ENCODE results near the gene PRIMPOL. TPM values are rescaled to one million over a fixed set of nuclear protein-coding genes. Genes with fewer than 3 reads are reported as not detected.
"Not testable (repeated sequence)": the region's sequence is repeated elsewhere in the genome, so short reads cannot be mapped to it uniquely, and the experiment has no call there.

Gene PRIMPOL
- total RNA-seq, 3 donors from 2014 or later: 6.6 to 6.9 (median 6.7) TPM

- Mint-ChIP-seq H3K27me3 (ENCODE audit: low read depth) (no peaks in the 10 kb centered on the region), H3K4me1 (ENCODE audit: low read depth) (peaks cover 16% of the 10 kb centered on the region), H3K4me3 (no peak overlapping the region), H3K9me3 (no peaks in the 10 kb centered on the region), H3K36me3 (ENCODE audit: insufficient read depth) (peaks cover 4% of the 10 kb centered on the region)
- DNase-seq (no peak), ATAC-seq (no peak)
Observed at GRCh38 chr4:184729946-184730345, 80.4 kb downstream of the PRIMPOL start.

- H3K36me3 Mint-ChIP-seq (ENCODE audit: insufficient read depth): peaks cover 4% of the 10 kb centered on the region
- no peaks in the 10 kb centered on the region for H3K9me3 Mint-ChIP-seq
- H3K4me1 Mint-ChIP-seq (ENCODE audit: low read depth): peaks cover 16% of the 10 kb centered on the region
- no peak for DNase-seq
- H3K27me3 Mint-ChIP-seq (ENCODE audit: low read depth): no peaks in the 10 kb centered on the region
- H3K4me3 Mint-ChIP-seq: no peak overlapping the region
- no peak for ATAC-seq
Observed at GRCh38 chr4:184731056-184731455, 81.5 kb downstream of the PRIMPOL start.

DNA sequence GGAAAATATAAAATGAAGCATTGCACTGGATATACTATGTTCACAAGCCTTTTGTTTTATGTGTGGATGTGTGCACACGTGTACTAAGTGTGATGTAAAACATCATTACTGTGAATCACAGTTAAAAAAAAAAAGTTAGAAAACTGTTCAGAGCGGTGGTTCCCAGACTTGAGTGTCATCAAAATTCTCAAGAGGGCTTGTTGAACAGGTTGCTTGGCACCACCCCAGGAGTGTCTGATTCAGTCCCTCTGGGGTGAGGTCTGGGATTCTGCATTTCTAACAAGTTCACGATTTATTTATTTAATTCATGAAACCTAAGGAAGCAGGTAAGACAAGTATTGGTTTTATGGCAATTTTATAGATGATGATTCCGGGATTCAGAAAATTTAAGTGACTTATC is 82.6 kb downstream of the PRIMPOL start:
- no peak for DNase-seq
- H3K27me3 Mint-ChIP-seq (ENCODE audit: low read depth): no peaks in the 10 kb centered on the region

GRCh38 chr4:184733654-184734524 is 84.4 kb downstream of the PRIMPOL start, which contains the start of gene CENPU:
TSS of gene CENPU (minus strand) at chr4:184734096. CDS start at chr4:184734062, 34 bp downstream.
- no peaks in the 10 kb centered on the region for H3K9me3 Mint-ChIP-seq
- ATAC-seq (peak; percentile 92 to 95), DNase-seq (peak; percentile 92)
- H3K27me3 Mint-ChIP-seq (ENCODE audit: low read depth): no peaks in the 10 kb centered on the region
- H3K36me3 Mint-ChIP-seq (ENCODE audit: insufficient read depth): no peaks in the 10 kb centered on the region
- H3K4me3 Mint-ChIP-seq: peak within 1 kb of the TSS; percentile 91
- H3K4me1 Mint-ChIP-seq (ENCODE audit: low read depth): peaks cover 16% of the 10 kb centered on the region

More for the DNA sequence above, 82.6 kb downstream of the PRIMPOL start:
- Mint-ChIP-seq H3K4me1 (ENCODE audit: low read depth) (peaks cover 16% of the 10 kb centered on the region), H3K9me3 (no peaks in the 10 kb centered on the region), H3K4me3 (peak overlapping the region; percentile 91), H3K36me3 (ENCODE audit: insufficient read depth) (peaks cover 3% of the 10 kb centered on the region)
- ATAC-seq: no peak

GRCh38 chr4:184734758-184735157 is 85.2 kb downstream of the PRIMPOL start:
- Mint-ChIP-seq H3K9me3 (no peaks in the 10 kb centered on the region), H3K4me1 (ENCODE audit: low read depth) (peaks cover 20% of the 10 kb centered on the region), H3K27me3 (ENCODE audit: low read depth) (no peaks in the 10 kb centered on the region), H3K36me3 (ENCODE audit: insufficient read depth) (no peaks in the 10 kb centered on the region), H3K4me3 (peak overlapping the region; percentile 91)
- DNase-seq (no peak), ATAC-seq (no peak)

GRCh38 chr4:184739575-184739974 is 90.0 kb downstream of the PRIMPOL start:
- H3K4me1 Mint-ChIP-seq (ENCODE audit: low read depth): peaks cover 10% of the 10 kb centered on the region
- H3K36me3 Mint-ChIP-seq (ENCODE audit: insufficient read depth); H3K4me3 Mint-ChIP-seq; ATAC-seq; DNase-seq; H3K9me3 Mint-ChIP-seq; H3K27me3 Mint-ChIP-seq (ENCODE audit: low read depth): not testable (repeated sequence)

DNA sequence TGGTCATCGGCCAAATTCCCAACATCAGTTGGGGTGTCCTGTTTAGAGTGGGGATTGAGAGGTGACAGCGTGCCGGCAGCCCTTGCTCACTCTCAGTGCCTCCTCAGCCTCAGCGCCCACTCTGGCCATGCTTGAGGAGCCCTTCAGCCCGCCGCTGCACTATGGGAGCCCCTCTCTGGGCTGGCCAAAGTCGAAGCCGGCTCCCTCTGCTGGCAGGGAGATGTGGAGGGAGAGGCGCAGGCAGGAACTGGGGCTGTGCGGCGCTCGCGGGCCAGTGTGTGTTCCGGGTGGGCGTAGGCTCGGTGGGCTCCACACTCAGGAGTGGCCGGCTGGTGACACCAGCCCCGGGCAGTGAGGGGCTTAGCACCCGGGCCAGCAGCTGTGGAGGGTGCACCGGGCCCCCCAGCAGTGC is 91.4 kb downstream of the PRIMPOL start:
- H3K4me1 Mint-ChIP-seq (ENCODE audit: low read depth): peaks cover 13% of the 10 kb centered on the region
- ATAC-seq: no peak
- H3K4me3 Mint-ChIP-seq: no peak overlapping the region
- no peaks in the 10 kb centered on the region for H3K9me3 Mint-ChIP-seq
- DNase-seq: no peak
- H3K27me3 Mint-ChIP-seq (ENCODE audit: low read depth): no peaks in the 10 kb centered on the region
- no peaks in the 10 kb centered on the region for H3K36me3 Mint-ChIP-seq (ENCODE audit: insufficient read depth)

- ATAC-seq: not testable (repeated sequence)
- peaks cover 19% of the 10 kb centered on the region for H3K4me1 Mint-ChIP-seq (ENCODE audit: low read depth)
Observed at GRCh38 chr4:184741651-184742050, 92.1 kb downstream of the PRIMPOL start.

DNA sequence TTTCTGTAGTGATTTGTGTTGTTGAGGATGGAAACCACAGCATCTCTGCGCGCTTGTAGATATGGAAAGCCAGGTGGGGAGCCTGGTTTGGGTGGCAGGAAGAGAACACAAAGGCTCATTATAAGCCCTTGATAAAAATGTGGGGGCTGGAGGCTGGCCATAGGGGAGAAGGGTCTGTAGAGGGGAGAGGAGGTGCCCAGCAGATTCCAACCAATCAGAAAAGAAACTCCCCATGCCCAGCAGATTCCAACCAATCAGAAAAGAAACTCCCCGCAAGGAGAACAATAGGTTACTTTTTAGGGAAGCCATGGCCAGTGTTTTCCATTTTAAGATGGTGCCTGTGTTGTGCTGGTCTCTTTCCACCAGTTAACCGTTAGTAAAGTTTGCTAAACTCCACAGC is 94.1 kb downstream of the PRIMPOL start:
- DNase-seq (no peak), ATAC-seq (no peak)
- H3K36me3 Mint-ChIP-seq (ENCODE audit: insufficient read depth): no peaks in the 10 kb centered on the region
- no peak overlapping the region for H3K4me3 Mint-ChIP-seq
- no peaks in the 10 kb centered on the region for H3K9me3 Mint-ChIP-seq
- peaks cover 20% of the 10 kb centered on the region for H3K4me1 Mint-ChIP-seq (ENCODE audit: low read depth)
- no peaks in the 10 kb centered on the region for H3K27me3 Mint-ChIP-seq (ENCODE audit: low read depth)

More at GRCh38 chr4:184741651-184742050, 92.1 kb downstream of the PRIMPOL start:
- H3K36me3 Mint-ChIP-seq (ENCODE audit: insufficient read depth); DNase-seq; H3K27me3 Mint-ChIP-seq (ENCODE audit: low read depth); H3K9me3 Mint-ChIP-seq; H3K4me3 Mint-ChIP-seq: not testable (repeated sequence)

DNA sequence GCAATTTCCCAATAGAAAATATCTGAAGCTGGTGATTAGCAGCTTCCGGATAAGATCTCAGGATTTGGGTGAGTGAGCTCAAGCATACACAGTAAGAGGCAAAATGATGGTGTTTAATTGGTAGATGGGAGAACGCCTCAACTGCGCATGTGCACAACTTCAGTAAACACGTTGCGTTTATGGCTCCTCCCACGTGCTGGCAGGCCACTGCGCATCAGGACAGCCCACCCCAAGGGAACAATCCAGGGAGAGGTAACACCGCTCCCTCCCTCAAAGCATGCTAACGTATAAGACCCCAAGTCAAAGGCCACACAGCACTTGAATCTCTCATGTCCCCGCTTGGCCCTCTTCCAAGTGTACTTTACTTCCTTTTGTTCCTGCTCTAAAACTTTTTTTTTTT is 94.7 kb downstream of the PRIMPOL start:
- Mint-ChIP-seq H3K9me3 (no peaks in the 10 kb centered on the region), H3K36me3 (ENCODE audit: insufficient read depth) (no peaks in the 10 kb centered on the region), H3K4me1 (ENCODE audit: low read depth) (peaks cover 20% of the 10 kb centered on the region), H3K27me3 (ENCODE audit: low read depth) (no peaks in the 10 kb centered on the region), H3K4me3 (no peak overlapping the region)
- DNase-seq (no peak), ATAC-seq (no peak)

Other genes with a start within 250 kb of the PRIMPOL start
- gene IRF2, start 175.2 kb upstream of the PRIMPOL start, total RNA-seq: 10 to 100 TPM; 29.3 to 37.4 (median 32.8) TPM
- gene CASP3, start 291 bp upstream of the PRIMPOL start, total RNA-seq: 10 to 100 TPM; 38.0 to 39.5 (median 38.6) TPM
- 10 to 100 TPM; 27.9 to 31.4 (median 28.5) TPM for gene CENPU, start 84.4 kb downstream of the PRIMPOL start, total RNA-seq
- gene ACSL1, start 176.2 kb downstream of the PRIMPOL start, total RNA-seq: 10 to 100 TPM; 24.2 to 28.3 (median 28.1) TPM